Coronary artery (tissue), 2 donors: ENCODE results near the gene ZNF317.

Source experiments
- DNase-seq: peaks from one replicate; pipeline ENCODE4 v3.0.0-alpha.2; 2017; ENCODE audit warnings: low spot score
- H3K27ac ChIP-seq, 2 donors: fragments of 200-600 bp; sonication (generic); one replicate each; pipeline ENCODE4 v1.5.1; 2016 to 2019
- H3K4me3 ChIP-seq: fragments of 200-600 bp; sonication (generic); 2 replicates; pipeline ENCODE4 v1.5.1; 2016; ENCODE audit warnings: mild to moderate bottlenecking, moderate library complexity
- CTCF ChIP-seq: fragments of 200-600 bp; sonication (generic); IDR thresholded peaks from one replicate; pipeline ENCODE4 v1.5.1; 2019; ENCODE audit warnings: antibody characterized with exemption

The ZNF317 gene

GRCh38 chr19:9165261-9165660 is 25.1 kb downstream of the ZNF317 start:
- no peak for DNase-seq
- no peak overlapping the region for H3K27ac ChIP-seq
- TF ChIP-seq CTCF: no peak
- H3K4me3 ChIP-seq: no peak overlapping the region

GRCh38 chr19:9166846-9167245 is 26.6 kb downstream of the ZNF317 start:
- TF ChIP-seq CTCF: no peak
- no peak for DNase-seq
- H3K4me3 ChIP-seq: no peak overlapping the region
- no peak overlapping the region for H3K27ac ChIP-seq

GRCh38 chr19:9171393-9171991 is 31.3 kb downstream of the ZNF317 start:
- H3K27ac ChIP-seq: no peak overlapping the region
- DNase-seq: no peak
- H3K4me3 ChIP-seq: no peak overlapping the region
- TF ChIP-seq CTCF: no peak

GRCh38 chr19:9175326-9175725 is 35.1 kb downstream of the ZNF317 start:
- H3K4me3 ChIP-seq: no peak overlapping the region
- TF ChIP-seq CTCF: no peak
- no peak overlapping the region for H3K27ac ChIP-seq
- DNase-seq: no peak

- no peak within 1 kb of the TSS for H3K27ac ChIP-seq
- DNase-seq: no peak
- TF ChIP-seq CTCF: no peak
- no peak within 1 kb of the TSS for H3K4me3 ChIP-seq
Observed at GRCh38 chr19:9178901-9179300, 38.7 kb downstream of the ZNF317 start, which contains the start of gene OR7D2. Gene OR7D2, plus strand, starts transcription at chr19:9178979. Its CDS starts 6,803 bp downstream, at chr19:9185782.

- no peak overlapping the region for H3K27ac ChIP-seq
- no peak for DNase-seq
- H3K4me3 ChIP-seq: no peak overlapping the region
- no peak for TF ChIP-seq CTCF
Observed at GRCh38 chr19:9183000-9183399, 42.8 kb downstream of the ZNF317 start.

- no peak for TF ChIP-seq CTCF
- DNase-seq: no peak
- H3K27ac ChIP-seq: no peak overlapping the region
- no peak overlapping the region for H3K4me3 ChIP-seq
Observed at GRCh38 chr19:9187191-9187590, 47.0 kb downstream of the ZNF317 start.
